Right lobe of liver (tissue), 4 donors: Measurements from ENCODE around the gene APCDD1.

Source experiments
- CTCF ChIP-seq, 4 donors: fragments of 200-600 bp in 3 of 4; fragments of 450-650 bp in 1 of 4; IDR thresholded peaks; one replicate each; pipeline versions ENCODE4 v1.5.1 to v1.8.0; 2016 to 2022; ENCODE audit warnings: antibody characterized with exemption in 4 of 4, mild to moderate bottlenecking in 2 of 4
- POLR2A ChIP-seq: fragments of 450-650 bp; IDR thresholded peaks from one replicate; pipeline ENCODE4 v1.6.1; 2017; ENCODE audit warnings: antibody characterized with exemption, mild to moderate bottlenecking
- donor health status: DM: no; HTN: no; CAD: no.
- donor health status: DM: no; HTN: no; CAD: no.
- donor health status: DM: no; HTN: yes; CAD: no.

GRCh38 chr18:10420561-10421352 lies 33.7 kb upstream of the APCDD1 start:
- TF ChIP-seq CTCF (IDR thresholded peaks at IDR 0.05), result no peak
- no peak for TF ChIP-seq POLR2A
